Thymus (tissue), 2 donors: ENCODE results near the gene METTL17. TPM values are rescaled to one million over a fixed set of nuclear protein-coding genes. Genes with fewer than 3 reads are reported as not detected.

Source experiments
- polyA plus RNA-seq: library from polyadenylated mRNA; stranded (reverse); fragments of 200-250 nt; gene quantifications from one replicate; pipeline ENCODE4 v1.2.3, GENCODE V29; 2013
- total RNA-seq: library from RNA; stranded (reverse); fragments of 120-200 nt; gene quantifications from one replicate; pipeline ENCODE4 v1.2.4, GENCODE V29; 2013
- donor health status: healthy.

Gene METTL17
- total and polyA plus RNA-seq, 2 donors: 64.2 to 99.5 TPM

Other genes starting within 250 kb of the METTL17 start
- gene EDDM3A, start 244.1 kb upstream of the METTL17 start, total RNA-seq: not detected
- 0.11 TPM for gene EDDM3A, start 244.1 kb upstream of the METTL17 start, polyA plus RNA-seq
- 0.09 TPM for gene EDDM3B, start 221.6 kb upstream of the METTL17 start, total RNA-seq
- gene EDDM3B, start 221.6 kb upstream of the METTL17 start, polyA plus RNA-seq: 1.7 TPM
- gene RNASE6, start 208.7 kb upstream of the METTL17 start, total RNA-seq: 31.3 TPM
- gene RNASE6, start 208.7 kb upstream of the METTL17 start, polyA plus RNA-seq: 87.1 TPM
- 200 TPM for gene RNASE1, start 187.1 kb upstream of the METTL17 start, total RNA-seq
- gene RNASE1, start 187.1 kb upstream of the METTL17 start, polyA plus RNA-seq: 491 TPM
- 26.7 TPM for gene RNASE3, start 98.6 kb upstream of the METTL17 start, total RNA-seq
- 1.2 TPM for gene RNASE3, start 98.6 kb upstream of the METTL17 start, polyA plus RNA-seq
- 49.1 TPM for gene RNASE2, start 34.5 kb upstream of the METTL17 start, total RNA-seq
- 16.6 TPM for gene RNASE2, start 34.5 kb upstream of the METTL17 start, polyA plus RNA-seq
- 1.5 TPM for gene SLC39A2, start 9.3 kb downstream of the METTL17 start, total RNA-seq
- gene SLC39A2, start 9.3 kb downstream of the METTL17 start, polyA plus RNA-seq: 7.0 TPM
- gene NDRG2, start 35.1 kb downstream of the METTL17 start, total RNA-seq: 19.8 TPM
- 77.8 TPM for gene NDRG2, start 35.1 kb downstream of the METTL17 start, polyA plus RNA-seq
- not detected for gene TPPP2, start 40.2 kb downstream of the METTL17 start, total RNA-seq
- 0.30 TPM for gene TPPP2, start 40.2 kb downstream of the METTL17 start, polyA plus RNA-seq
- gene RNASE13, start 44.8 kb downstream of the METTL17 start, total RNA-seq: not detected
- not detected for gene RNASE13, start 44.8 kb downstream of the METTL17 start, polyA plus RNA-seq
- gene RNASE7, start 52.4 kb downstream of the METTL17 start, total RNA-seq: 0.47 TPM
- gene RNASE7, start 52.4 kb downstream of the METTL17 start, polyA plus RNA-seq: 1.6 TPM
- gene RNASE8, start 67.8 kb downstream of the METTL17 start, total RNA-seq: not detected
- gene RNASE8, start 67.8 kb downstream of the METTL17 start, polyA plus RNA-seq: not detected
- gene ARHGEF40, start 80.3 kb downstream of the METTL17 start, total RNA-seq: 6.9 TPM
- gene ARHGEF40, start 80.3 kb downstream of the METTL17 start, polyA plus RNA-seq: 6.5 TPM
- 11.2 TPM for gene ZNF219, start 108.7 kb downstream of the METTL17 start, total RNA-seq
- 21.9 TPM for gene ZNF219, start 108.7 kb downstream of the METTL17 start, polyA plus RNA-seq
- gene TMEM253, start 111.1 kb downstream of the METTL17 start, total RNA-seq: 0.14 TPM
- gene TMEM253, start 111.1 kb downstream of the METTL17 start, polyA plus RNA-seq: 0.98 TPM
- gene OR5AU1, start 166.1 kb downstream of the METTL17 start, total RNA-seq: not detected
- gene OR5AU1, start 166.1 kb downstream of the METTL17 start, polyA plus RNA-seq: 0.05 TPM